Liver (tissue), 9 donors: Measurements from ENCODE around the gene PKD2. TPM values are rescaled to one million over a fixed set of nuclear protein-coding genes. Genes with fewer than 3 reads are reported as not detected.

Experiments used
- DNase-seq: peaks from one replicate; pipeline ENCODE4 v3.0.0-alpha.2; 2017; ENCODE audit warnings: low spot score
- H3K27ac ChIP-seq, 2 donors: one replicate each; pipeline ENCODE4 v1.7.0; 2013; ENCODE audit warnings: inconsistent platforms in 2 of 2, low read length in 2 of 2, control low read depth in 1 of 2, low read depth in 1 of 2, mild to moderate bottlenecking in 1 of 2
- H3K27me3 ChIP-seq, 4 donors: one replicate each; pipeline versions ENCODE4 v1.6.1 to v1.7.0; 2013; ENCODE audit warnings: low read length in 3 of 4, inconsistent platforms in 1 of 4, mild to moderate bottlenecking in 1 of 4, moderate library complexity in 1 of 4; ENCODE audit not compliant: control insufficient read depth in 4 of 4, insufficient read depth in 4 of 4
- H3K36me3 ChIP-seq, 4 donors: one replicate each; pipeline versions ENCODE4 v1.6.1 to v1.7.0; 2013; ENCODE audit warnings: low read length in 3 of 4, mild to moderate bottlenecking in 3 of 4, low read depth in 1 of 4, moderate library complexity in 1 of 4; ENCODE audit not compliant: control insufficient read depth in 4 of 4, insufficient read depth in 3 of 4
- H3K4me1 ChIP-seq, 4 donors: one replicate each; pipeline versions ENCODE4 v1.6.1 to v1.7.0; 2013; ENCODE audit warnings: low read length in 3 of 4, mild to moderate bottlenecking in 3 of 4, moderate library complexity in 1 of 4; ENCODE audit not compliant: control insufficient read depth in 4 of 4, insufficient read depth in 4 of 4
- H3K4me3 ChIP-seq, 3 donors: one replicate each; pipeline versions ENCODE4 v1.6.1 to v1.7.0; 2013; ENCODE audit warnings: low read length in 3 of 3, control low read depth in 1 of 3, low read depth in 1 of 3, mild to moderate bottlenecking in 1 of 3
- H3K9ac ChIP-seq, 2 donors: one replicate each; pipeline ENCODE4 v1.7.0; 2013; ENCODE audit warnings: low read length in 2 of 2, mild to moderate bottlenecking in 2 of 2, moderate library complexity in 2 of 2, control low read depth in 1 of 2, low read depth in 1 of 2
- H3K9me3 ChIP-seq, 4 donors: one replicate each; pipeline versions ENCODE4 v1.6.1 to v1.7.0; 2013; ENCODE audit warnings: low read length in 3 of 4; ENCODE audit not compliant: control insufficient read depth in 4 of 4
- ATF3 ChIP-seq: IDR thresholded peaks from 2 replicates; pipeline ENCODE4 v1.6.1; 2016; ENCODE audit warnings: antibody characterized with exemption
- CTCF ChIP-seq: fragments of 150-350 bp; IDR thresholded peaks from 2 replicates; pipeline ENCODE4 v1.5.1; 2017; ENCODE audit warnings: improper control_type of control experiment, low read depth, low read length; ENCODE audit not compliant: missing input control
- EGR1 ChIP-seq, 2 donors: IDR thresholded peaks; 2 replicates each; pipeline ENCODE4 v1.6.1; 2016 to 2018; ENCODE audit warnings: antibody characterized with exemption in 2 of 2, low read depth in 2 of 2
- FOXA2 ChIP-seq: IDR thresholded peaks from 2 replicates; pipeline ENCODE4 v1.6.1; 2016; ENCODE audit warnings: antibody characterized with exemption
- GABPA ChIP-seq, 2 donors: IDR thresholded peaks in 1 of 2; conservative IDR thresholded peaks in 1 of 2; 2 replicates each; pipeline ENCODE4 v1.6.1; 2016; ENCODE audit warnings: antibody characterized with exemption in 2 of 2, mild to moderate bottlenecking in 1 of 2, moderate library complexity in 1 of 2
- HNF4A ChIP-seq, 2 donors: conservative IDR thresholded peaks; 2 replicates each; pipeline ENCODE4 v1.6.1; 2016; ENCODE audit warnings: antibody characterized with exemption in 2 of 2, mild to moderate bottlenecking in 2 of 2
- JUND ChIP-seq, 2 donors: IDR thresholded peaks; 2 replicates each; pipeline ENCODE4 v1.6.1; 2016; ENCODE audit warnings: antibody characterized with exemption in 2 of 2
- NR2F2 ChIP-seq: IDR thresholded peaks from 2 replicates; pipeline ENCODE4 v1.6.1; 2016; ENCODE audit warnings: antibody characterized with exemption
- RAD21 ChIP-seq, 2 donors: IDR thresholded peaks; 2 replicates each; pipeline ENCODE4 v1.6.1; 2016; ENCODE audit warnings: antibody characterized with exemption in 2 of 2, mild to moderate bottlenecking in 2 of 2
- RXRA ChIP-seq, 2 donors: IDR thresholded peaks; 2 replicates each; pipeline ENCODE4 v1.6.1; 2017 to 2018; ENCODE audit warnings: antibody characterized with exemption in 2 of 2, mild to moderate bottlenecking in 1 of 2
- SP1 ChIP-seq: IDR thresholded peaks from 2 replicates; pipeline ENCODE4 v1.6.1; 2018; ENCODE audit warnings: antibody characterized with exemption, mild to moderate bottlenecking
- TAF1 ChIP-seq: conservative IDR thresholded peaks from 2 replicates; pipeline ENCODE4 v1.6.1; 2016; ENCODE audit warnings: antibody characterized with exemption, mild to moderate bottlenecking
- YY1 ChIP-seq: IDR thresholded peaks from 2 replicates; pipeline ENCODE4 v1.6.1; 2016; ENCODE audit warnings: antibody characterized with exemption, mild to moderate bottlenecking
- WGBS: extraction: QIAGEN DNeasy Blood & Tissue Kit; methylation state at CpG from one replicate; pipeline ENCODE4 v1.1.7; 2013; 5-methylcytosine and 5-hydroxymethylcytosine counted together
- polyA plus RNA-seq, 2 donors: library from polyadenylated mRNA; stranded (reverse) in 1 of 2; unstranded in 1 of 2; fragments of 200-250 nt in 1 of 2; fragments of >200 nt in 1 of 2; fragmentation: Nextera tagmentation in 1 of 2; extraction: Ambion mirVana in 1 of 2; gene quantifications; one replicate each; pipeline versions ENCODE4 v1.2.1 to v1.2.3, GENCODE V29; 2013 to 2015
- total RNA-seq, 2 donors: library from RNA; depleted of rRNA; stranded (reverse); fragments of >200 nt; gene quantifications; one replicate each; pipeline ENCODE4 v1.2.3, GENCODE V29; 2014
- TF ChIP-seq, protein P1 (sequence below): IDR thresholded peaks from 2 replicates; pipeline ENCODE4 v1.6.1; 2016; ENCODE audit warnings: antibody characterized with exemption, mild to moderate bottlenecking
- TF ChIP-seq, protein P2 (sequence below): IDR thresholded peaks from 2 replicates; pipeline ENCODE4 v1.6.1; 2016; ENCODE audit warnings: antibody characterized with exemption
- TF ChIP-seq, protein P3 (sequence below): IDR thresholded peaks from 2 replicates; pipeline ENCODE4 v1.6.1; 2016; ENCODE audit warnings: antibody characterized with exemption
- donor health status: healthy.
- donor health status: healthy.
- donor health status: healthy.
- donor health status: healthy.
- donor health status: healthy.

Gene PKD2
- total and polyA plus RNA-seq, 4 donors, result 1.5 to 11.4 (median 7.1) TPM

GRCh38 chr4:88040707-88041106, 33.3 kb downstream of the PKD2 start:
- Histone ChIP-seq H3K9ac (no peak overlapping the region), H3K27ac (no peak overlapping the region), H3K9me3 (no peaks in the 10 kb centered on the region), H3K27me3 (no peaks in the 10 kb centered on the region), H3K4me3 (no peak overlapping the region), H3K4me1 (peaks cover 0 to 7% (median 0%) of the 10 kb centered on the region in 4 donors), H3K36me3 (peaks cover 0 to 16% (median 5%) of the 10 kb centered on the region in 4 donors)
- DNase-seq, result no peak
- TF ChIP-seq GABPA (IDR thresholded peaks at IDR 0.05 in 1 of 2, conservative IDR thresholded peaks at IDR 0.05 in 1 of 2), result no peak
- TF ChIP-seq YY1, result no peak
- TF ChIP-seq, protein P1, sequence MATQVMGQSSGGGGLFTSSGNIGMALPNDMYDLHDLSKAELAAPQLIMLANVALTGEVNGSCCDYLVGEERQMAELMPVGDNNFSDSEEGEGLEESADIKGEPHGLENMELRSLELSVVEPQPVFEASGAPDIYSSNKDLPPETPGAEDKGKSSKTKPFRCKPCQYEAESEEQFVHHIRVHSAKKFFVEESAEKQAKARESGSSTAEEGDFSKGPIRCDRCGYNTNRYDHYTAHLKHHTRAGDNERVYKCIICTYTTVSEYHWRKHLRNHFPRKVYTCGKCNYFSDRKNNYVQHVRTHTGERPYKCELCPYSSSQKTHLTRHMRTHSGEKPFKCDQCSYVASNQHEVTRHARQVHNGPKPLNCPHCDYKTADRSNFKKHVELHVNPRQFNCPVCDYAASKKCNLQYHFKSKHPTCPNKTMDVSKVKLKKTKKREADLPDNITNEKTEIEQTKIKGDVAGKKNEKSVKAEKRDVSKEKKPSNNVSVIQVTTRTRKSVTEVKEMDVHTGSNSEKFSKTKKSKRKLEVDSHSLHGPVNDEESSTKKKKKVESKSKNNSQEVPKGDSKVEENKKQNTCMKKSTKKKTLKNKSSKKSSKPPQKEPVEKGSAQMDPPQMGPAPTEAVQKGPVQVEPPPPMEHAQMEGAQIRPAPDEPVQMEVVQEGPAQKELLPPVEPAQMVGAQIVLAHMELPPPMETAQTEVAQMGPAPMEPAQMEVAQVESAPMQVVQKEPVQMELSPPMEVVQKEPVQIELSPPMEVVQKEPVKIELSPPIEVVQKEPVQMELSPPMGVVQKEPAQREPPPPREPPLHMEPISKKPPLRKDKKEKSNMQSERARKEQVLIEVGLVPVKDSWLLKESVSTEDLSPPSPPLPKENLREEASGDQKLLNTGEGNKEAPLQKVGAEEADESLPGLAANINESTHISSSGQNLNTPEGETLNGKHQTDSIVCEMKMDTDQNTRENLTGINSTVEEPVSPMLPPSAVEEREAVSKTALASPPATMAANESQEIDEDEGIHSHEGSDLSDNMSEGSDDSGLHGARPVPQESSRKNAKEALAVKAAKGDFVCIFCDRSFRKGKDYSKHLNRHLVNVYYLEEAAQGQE, result no peak
- TF ChIP-seq FOXA2, result no peak
- no peak for TF ChIP-seq NR2F2
- no peak for TF ChIP-seq RXRA (IDR thresholded peaks at IDR 0.05)
- no peak for TF ChIP-seq RAD21 (IDR thresholded peaks at IDR 0.05)
- TF ChIP-seq HNF4A (conservative IDR thresholded peaks at IDR 0.05), result no peak
- TF ChIP-seq EGR1 (IDR thresholded peaks at IDR 0.05; ENCODE audit: low read depth in 2 of 2), result no peak
- TF ChIP-seq, protein P2, sequence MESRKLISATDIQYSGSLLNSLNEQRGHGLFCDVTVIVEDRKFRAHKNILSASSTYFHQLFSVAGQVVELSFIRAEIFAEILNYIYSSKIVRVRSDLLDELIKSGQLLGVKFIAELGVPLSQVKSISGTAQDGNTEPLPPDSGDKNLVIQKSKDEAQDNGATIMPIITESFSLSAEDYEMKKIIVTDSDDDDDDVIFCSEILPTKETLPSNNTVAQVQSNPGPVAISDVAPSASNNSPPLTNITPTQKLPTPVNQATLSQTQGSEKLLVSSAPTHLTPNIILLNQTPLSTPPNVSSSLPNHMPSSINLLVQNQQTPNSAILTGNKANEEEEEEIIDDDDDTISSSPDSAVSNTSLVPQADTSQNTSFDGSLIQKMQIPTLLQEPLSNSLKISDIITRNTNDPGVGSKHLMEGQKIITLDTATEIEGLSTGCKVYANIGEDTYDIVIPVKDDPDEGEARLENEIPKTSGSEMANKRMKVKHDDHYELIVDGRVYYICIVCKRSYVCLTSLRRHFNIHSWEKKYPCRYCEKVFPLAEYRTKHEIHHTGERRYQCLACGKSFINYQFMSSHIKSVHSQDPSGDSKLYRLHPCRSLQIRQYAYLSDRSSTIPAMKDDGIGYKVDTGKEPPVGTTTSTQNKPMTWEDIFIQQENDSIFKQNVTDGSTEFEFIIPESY, result no peak
- TF ChIP-seq SP1, result no peak
- TF ChIP-seq, protein P3, sequence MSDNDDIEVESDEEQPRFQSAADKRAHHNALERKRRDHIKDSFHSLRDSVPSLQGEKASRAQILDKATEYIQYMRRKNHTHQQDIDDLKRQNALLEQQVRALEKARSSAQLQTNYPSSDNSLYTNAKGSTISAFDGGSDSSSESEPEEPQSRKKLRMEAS, result no peak
- 85% methylated on average over 3 of the region's 3 CpGs for WGBS

DNA sequence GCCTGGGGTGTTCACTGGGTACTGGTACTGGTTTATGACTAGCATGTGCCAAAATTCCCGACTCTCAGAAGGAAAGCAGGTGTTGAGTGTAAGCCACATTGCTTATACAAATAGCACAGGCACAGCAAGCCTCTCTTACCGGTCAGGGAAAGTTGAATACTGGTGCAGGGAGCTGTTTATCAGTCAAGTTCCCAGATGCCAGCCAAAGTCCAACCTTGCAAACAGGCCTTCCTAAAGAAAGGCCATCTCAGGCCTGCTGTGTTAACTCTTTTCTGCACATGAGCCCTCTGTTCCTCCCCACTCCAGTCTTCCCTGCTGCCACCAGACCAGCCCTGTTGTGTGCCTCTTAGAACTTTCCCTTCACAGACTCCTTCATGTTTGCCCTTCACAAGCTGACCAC, 34.2 kb downstream of the PKD2 start:
- Histone ChIP-seq H3K36me3 (peaks cover 0 to 16% (median 5%) of the 10 kb centered on the region in 4 donors), H3K4me1 (peaks cover 0 to 7% (median 0%) of the 10 kb centered on the region in 4 donors), H3K27me3 (no peaks in the 10 kb centered on the region), H3K27ac (no peak overlapping the region), H3K9ac (no peak overlapping the region), H3K4me3 (no peak overlapping the region), H3K9me3 (no peaks in the 10 kb centered on the region)
- TF ChIP-seq HNF4A (conservative IDR thresholded peaks at IDR 0.05) (peak; percentile 29 to 43), RXRA (IDR thresholded peaks at IDR 0.05) (no peak), SP1 (no peak)
- 21% methylated on average over 2 of the region's 2 CpGs for WGBS
- no peak for DNase-seq

- Histone ChIP-seq H3K36me3 (peaks cover 0 to 12% (median 5%) of the 10 kb centered on the region in 4 donors), H3K4me1 (peaks cover 0 to 7% (median 0%) of the 10 kb centered on the region in 4 donors), H3K27ac (no peak overlapping the region), H3K4me3 (no peak overlapping the region), H3K27me3 (no peaks in the 10 kb centered on the region), H3K9ac (no peak overlapping the region), H3K9me3 (no peaks in the 10 kb centered on the region)
- 88% methylated on average over 1 of the region's 1 CpG for WGBS
- DNase-seq, result no peak
- TF ChIP-seq SP1, result no peak
- TF ChIP-seq HNF4A (conservative IDR thresholded peaks at IDR 0.05), result no peak
- TF ChIP-seq EGR1 (IDR thresholded peaks at IDR 0.05; ENCODE audit: low read depth in 2 of 2), result no peak
- TF ChIP-seq RAD21 (IDR thresholded peaks at IDR 0.05), result no peak
- TF ChIP-seq JUND (IDR thresholded peaks at IDR 0.05), result no peak
- TF ChIP-seq NR2F2, result no peak
- no peak for TF ChIP-seq FOXA2
- TF ChIP-seq YY1, result no peak
- TF ChIP-seq, protein P3, result no peak
- no peak for TF ChIP-seq TAF1
- TF ChIP-seq, protein P2, result no peak
- no peak for TF ChIP-seq CTCF
- TF ChIP-seq GABPA (IDR thresholded peaks at IDR 0.05 in 1 of 2, conservative IDR thresholded peaks at IDR 0.05 in 1 of 2), result no peak
- TF ChIP-seq RXRA (IDR thresholded peaks at IDR 0.05), result no peak
- TF ChIP-seq ATF3, result no peak
Measured at GRCh38 chr4:88043001-88043400, 35.6 kb downstream of the PKD2 start.
